CD14-positive monocyte (primary cell): Measurements from ENCODE around the gene DLGAP1. TPM values are rescaled to one million over a fixed set of nuclear protein-coding genes. Genes with fewer than 3 reads are reported as not detected.

Source experiments
- DNase-seq, 3 donors: peaks; one replicate each; pipeline ENCODE4 v3.0.0-alpha.2; 2011 to 2022
- H2AFZ ChIP-seq: 2 replicates; pipeline ENCODE4 v1.6.0; 2012; ENCODE audit warnings: mild to moderate bottlenecking, low read depth, low read length, inconsistent platforms; ENCODE audit not compliant: insufficient read depth, poor library complexity, severe bottlenecking
- H3K27ac ChIP-seq, 2 donors: 1 replicate in 1 of 2; 2 replicates in 1 of 2; pipeline ENCODE4 v1.5.1; 2012 to 2013; ENCODE audit warnings: low read length in 2 of 2, control low read depth in 1 of 2, inconsistent platforms in 1 of 2, low read depth in 1 of 2, mild to moderate bottlenecking in 1 of 2
- H3K27me3 ChIP-seq, 2 donors: one replicate each; pipeline versions ENCODE4 v1.6.0 to v1.6.1; 2011 to 2013; ENCODE audit warnings: low read length in 2 of 2; ENCODE audit not compliant: control insufficient read depth in 2 of 2, insufficient read depth in 2 of 2
- H3K36me3 ChIP-seq, 2 donors: replicated peaks in 1 of 2; 1 replicate in 1 of 2; 2 replicates in 1 of 2; pipeline versions ENCODE4 v1.5.1 to v1.6.1; 2012 to 2013; ENCODE audit warnings: low read length in 2 of 2, control low read depth in 1 of 2, inconsistent platforms in 1 of 2, mild to moderate bottlenecking in 1 of 2; ENCODE audit not compliant: insufficient read depth in 2 of 2, control insufficient read depth in 1 of 2
- H3K4me1 ChIP-seq, 2 donors: 1 replicate in 1 of 2; 2 replicates in 1 of 2; pipeline versions ENCODE4 v1.5.1 to v1.6.1; 2012 to 2013; ENCODE audit warnings: low read length in 2 of 2, control low read depth in 1 of 2, inconsistent platforms in 1 of 2, mild to moderate bottlenecking in 1 of 2, moderate library complexity in 1 of 2; ENCODE audit not compliant: insufficient read depth in 2 of 2, control insufficient read depth in 1 of 2
- H3K4me2 ChIP-seq: replicated peaks from 2 replicates; pipeline ENCODE3; 2012; ENCODE audit warnings: low read length, moderate library complexity, mild to moderate bottlenecking; ENCODE audit not compliant: poor library complexity, severe bottlenecking; ENCODE audit errors: extremely low read depth
- H3K4me3 ChIP-seq, 3 experiments: fragments of 200-600 bp in 1 of 3; sonication (generic) in 1 of 3; replicated peaks in 1 of 3; 1 replicate in 2 of 3; 2 replicates in 1 of 3; pipeline ENCODE4 v1.5.1; 2011 to 2013; ENCODE audit warnings: low read length in 3 of 3, mild to moderate bottlenecking in 3 of 3, control low read depth in 2 of 3, low read depth in 2 of 3, inconsistent platforms in 1 of 3, moderate library complexity in 1 of 3
- H3K79me2 ChIP-seq: 2 replicates; pipeline ENCODE4 v1.6.0; 2012; ENCODE audit warnings: mild to moderate bottlenecking, control low read depth, inconsistent platforms, low read length, moderate library complexity; ENCODE audit not compliant: insufficient read depth
- H3K9ac ChIP-seq: 2 replicates; pipeline ENCODE4 v1.6.0; 2017; ENCODE audit warnings: low read length, mild to moderate bottlenecking; ENCODE audit not compliant: insufficient read depth, poor library complexity, severe bottlenecking
- H3K9me3 ChIP-seq, 2 donors: replicated peaks in 1 of 2; 1 replicate in 1 of 2; 2 replicates in 1 of 2; pipeline versions ENCODE4 v1.5.1 to v1.6.1; 2012 to 2013; ENCODE audit warnings: low read length in 2 of 2, control low read depth in 1 of 2; ENCODE audit not compliant: control insufficient read depth in 1 of 2, insufficient read depth in 1 of 2
- H4K20me1 ChIP-seq: 2 replicates; pipeline ENCODE4 v1.6.0; 2012; ENCODE audit warnings: mild to moderate bottlenecking, low read length, control low read depth, moderate library complexity; ENCODE audit not compliant: insufficient read depth
- H3K27ac Mint-ChIP-seq, 7 donors: one replicate each; pipeline ENCODE4 v1.8.0; 2020; ENCODE audit warnings: mild to moderate bottlenecking in 7 of 7, mixed read lengths in 7 of 7, moderate library complexity in 6 of 7, inconsistent platforms in 2 of 7
- H3K27me3 Mint-ChIP-seq, 3 donors: one replicate each; pipeline ENCODE4 v1.8.0; 2021 to 2022; ENCODE audit warnings: low read depth in 3 of 3, mild to moderate bottlenecking in 3 of 3, mixed read lengths in 3 of 3, moderate library complexity in 3 of 3, inconsistent platforms in 1 of 3
- H3K36me3 Mint-ChIP-seq, 2 donors: one replicate each; pipeline ENCODE4 v1.8.0; 2020; ENCODE audit warnings: mixed read lengths in 2 of 2, inconsistent platforms in 1 of 2, mild to moderate bottlenecking in 1 of 2
- H3K4me1 Mint-ChIP-seq: one replicate; pipeline ENCODE4 v1.8.0; 2020; ENCODE audit warnings: mild to moderate bottlenecking, mixed read lengths
- H3K4me3 Mint-ChIP-seq, 2 donors: one replicate each; pipeline ENCODE4 v1.8.0; 2020; ENCODE audit warnings: mild to moderate bottlenecking in 2 of 2, mixed read lengths in 2 of 2, moderate library complexity in 1 of 2
- H3K9me3 Mint-ChIP-seq, 7 donors: one replicate each; pipeline ENCODE4 v1.8.0; 2020 to 2022; ENCODE audit warnings: mixed read lengths in 7 of 7, mild to moderate bottlenecking in 6 of 7, moderate library complexity in 6 of 7, inconsistent platforms in 2 of 7
- whole genome bisulfite sequencing: methylation state at CpG from one replicate; pipeline ENCODE4 v1.1.5; 2013; ENCODE audit warnings: missing lambda C conversion rate; ENCODE audit not compliant: insufficient coverage; 5-methylcytosine and 5-hydroxymethylcytosine counted together
- intact Hi-C, 2 donors: fragments of 100-400 bp; cut with micrococcal nuclease; formaldehyde crosslinking; loops; one replicate each; pipeline versions ENCODE4 v1.15.0 to v1.15.1; 2023
- polyA plus RNA-seq, 3 donors: library from polyadenylated mRNA; depleted of rRNA in 1 of 3; unstranded in 2 of 3; stranded (reverse) in 1 of 3; fragments of 300-500 nt in 2 of 3; fragments of >200 nt in 1 of 3; fragmentation: Illumina TruSeq in 2 of 3; gene quantifications; 1 replicate in 2 of 3; 2 replicates in 1 of 3; pipeline ENCODE4 v1.2.3, GENCODE V29; 2012 to 2021
- TF ChIP-seq, protein P1 (sequence below): fragments of 200-600 bp; IDR thresholded peaks from one replicate; pipeline ENCODE4 v1.8.0; 2022; ENCODE audit warnings: antibody characterized with exemption, mild to moderate bottlenecking

The DLGAP1 gene
- polyA plus RNA-seq, 3 donors: 0.09 to 0.42 TPM; not detected in 1

DNA sequence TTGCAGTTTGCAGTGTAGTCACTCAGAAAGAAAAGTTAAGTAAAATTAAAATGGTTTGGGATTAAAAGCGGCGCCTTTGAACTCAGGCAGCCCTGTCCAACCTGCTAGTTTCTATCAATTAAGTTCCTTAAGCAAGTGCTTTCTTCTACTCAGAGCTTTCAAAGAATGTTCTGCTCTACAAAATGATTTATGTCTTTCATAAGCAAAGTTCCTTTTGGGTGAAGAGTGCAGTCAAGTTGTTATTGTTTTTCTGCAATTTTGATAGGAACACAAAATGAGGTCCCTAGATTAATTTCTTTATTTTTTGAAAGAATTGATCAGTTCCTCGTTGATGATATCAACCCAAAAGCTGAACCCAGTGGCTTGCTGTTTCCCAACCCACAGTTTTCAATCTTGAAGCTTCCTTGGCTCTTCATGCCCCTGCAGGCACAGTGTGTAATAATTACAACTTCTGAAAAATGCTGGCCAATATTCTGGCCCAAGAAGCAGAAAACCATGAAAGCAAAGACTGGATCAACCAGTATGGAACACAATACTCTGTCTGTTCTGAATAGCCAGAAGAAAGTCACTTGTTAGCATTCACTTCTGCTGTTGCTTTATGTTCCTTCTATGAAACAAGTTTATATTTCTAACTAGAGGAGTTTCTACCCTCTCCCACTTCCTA lies 916.0 kb downstream of the DLGAP1 start:
- no peaks in the 10 kb centered on the region for H4K20me1 ChIP-seq
- H3K4me1 ChIP-seq: no peaks in the 10 kb centered on the region
- Mint-ChIP-seq H3K27me3 (peaks cover 0 to 3% (median 0%) of the 10 kb centered on the region in 3 donors), H3K27ac (no peak overlapping the region), H3K9me3 (peaks cover 0 to 15% (median 3%) of the 10 kb centered on the region in 7 donors), H3K4me3 (no peak overlapping the region), H3K4me1 (no peaks in the 10 kb centered on the region), H3K36me3 (no peaks in the 10 kb centered on the region)
- no peaks in the 10 kb centered on the region for H3K27me3 ChIP-seq
- WGBS: 100% methylated on average over 1 of the region's 3 CpGs
- no peak overlapping the region for H3K27ac ChIP-seq
- no peaks in the 10 kb centered on the region for H3K79me2 ChIP-seq
- H3K36me3 ChIP-seq: no peaks in the 10 kb centered on the region
- H3K9me3 ChIP-seq: peaks cover 0 to 3% of the 10 kb centered on the region in 2 donors
- intact Hi-C loops: no loop called here
- no peak overlapping the region for H2AFZ ChIP-seq
- DNase-seq: no peak
- no peak overlapping the region for H3K4me3 ChIP-seq
- TF ChIP-seq, protein P1, sequence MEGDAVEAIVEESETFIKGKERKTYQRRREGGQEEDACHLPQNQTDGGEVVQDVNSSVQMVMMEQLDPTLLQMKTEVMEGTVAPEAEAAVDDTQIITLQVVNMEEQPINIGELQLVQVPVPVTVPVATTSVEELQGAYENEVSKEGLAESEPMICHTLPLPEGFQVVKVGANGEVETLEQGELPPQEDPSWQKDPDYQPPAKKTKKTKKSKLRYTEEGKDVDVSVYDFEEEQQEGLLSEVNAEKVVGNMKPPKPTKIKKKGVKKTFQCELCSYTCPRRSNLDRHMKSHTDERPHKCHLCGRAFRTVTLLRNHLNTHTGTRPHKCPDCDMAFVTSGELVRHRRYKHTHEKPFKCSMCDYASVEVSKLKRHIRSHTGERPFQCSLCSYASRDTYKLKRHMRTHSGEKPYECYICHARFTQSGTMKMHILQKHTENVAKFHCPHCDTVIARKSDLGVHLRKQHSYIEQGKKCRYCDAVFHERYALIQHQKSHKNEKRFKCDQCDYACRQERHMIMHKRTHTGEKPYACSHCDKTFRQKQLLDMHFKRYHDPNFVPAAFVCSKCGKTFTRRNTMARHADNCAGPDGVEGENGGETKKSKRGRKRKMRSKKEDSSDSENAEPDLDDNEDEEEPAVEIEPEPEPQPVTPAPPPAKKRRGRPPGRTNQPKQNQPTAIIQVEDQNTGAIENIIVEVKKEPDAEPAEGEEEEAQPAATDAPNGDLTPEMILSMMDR: no peak
- H3K9ac ChIP-seq: no peak overlapping the region
- H3K4me2 ChIP-seq: no peak overlapping the region

DNA sequence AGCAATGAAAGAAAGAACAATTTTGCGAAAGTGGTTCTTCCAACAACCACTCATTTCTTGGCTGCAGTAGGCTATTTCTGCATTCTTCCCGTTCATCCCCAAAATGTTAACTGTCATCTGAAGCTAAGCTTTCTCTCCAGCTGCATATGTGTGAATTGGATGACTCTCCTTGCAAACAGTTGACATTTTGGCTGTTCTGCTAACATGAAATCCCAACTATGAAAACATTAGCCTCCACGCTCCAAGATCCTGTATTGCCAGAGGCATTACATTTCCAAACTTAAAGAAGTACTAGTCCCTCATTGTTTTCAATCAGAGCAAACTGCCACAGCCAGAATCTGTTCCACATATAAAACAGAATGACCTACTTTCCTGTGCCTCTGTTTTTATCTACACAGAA lies 916.7 kb downstream of the DLGAP1 start:
- Histone ChIP-seq H2AFZ (no peak overlapping the region), H3K4me2 (no peak overlapping the region), H3K27me3 (no peaks in the 10 kb centered on the region), H3K4me3 (no peak overlapping the region), H3K9ac (no peak overlapping the region), H4K20me1 (no peaks in the 10 kb centered on the region), H3K4me1 (no peaks in the 10 kb centered on the region), H3K9me3 (peaks cover 0 to 7% of the 10 kb centered on the region in 2 donors), H3K27ac (no peak overlapping the region), H3K36me3 (no peaks in the 10 kb centered on the region), H3K79me2 (no peaks in the 10 kb centered on the region)
- H3K36me3 Mint-ChIP-seq: no peaks in the 10 kb centered on the region
- intact Hi-C loops: no loop called here
- WGBS: 100% methylated on average over 2 of the region's 3 CpGs
- H3K4me3 Mint-ChIP-seq: no peak overlapping the region
- H3K27me3 Mint-ChIP-seq: peaks cover 0 to 2% (median 0%) of the 10 kb centered on the region in 3 donors
- no peak for DNase-seq
- no peaks in the 10 kb centered on the region for H3K4me1 Mint-ChIP-seq
- TF ChIP-seq, protein P1: no peak
- peaks cover 0 to 15% (median 3%) of the 10 kb centered on the region in 7 donors for H3K9me3 Mint-ChIP-seq
- H3K27ac Mint-ChIP-seq: no peak overlapping the region
